Endothelial cell of umbilical vein (primary cell): ENCODE results near the gene PRRC2C. TPM values are rescaled to one million over a fixed set of nuclear protein-coding genes. Genes with fewer than 3 reads are reported as not detected.

Experiments
- BruUV-seq: library from RNA; stranded (reverse); fragments of 400-500 nt; replicated peaks from 2 replicates; lab custom pipeline; 2021; lab: Mats Ljungman, UMichigan
- CTCF ChIA-PET: fragments of 300-600, 350-600 bp; sonication (Branson Sonifier 250); formaldehyde crosslinking; loops from one replicate; lab custom pipeline; 2021; ENCODE audit warnings: antibody characterized with exemption, inconsistent platforms; lab: Charles Lee
- POLR2A ChIA-PET: fragments of 300-600, 350-600 bp; sonication (Branson Sonifier 250); formaldehyde crosslinking; loops from one replicate; lab custom pipeline; 2021; ENCODE audit warnings: antibody characterized with exemption, inconsistent platforms; lab: Charles Lee
- DNase-seq: peaks from one replicate; pipeline ENCODE4 v3.0.0-alpha.2; 2011; ENCODE audit warnings: low read depth, low spot score
- FAIRE-seq: peaks from 2 replicates; lab custom pipeline; 2011; peaks lifted over from hg19 to GRCh38; lab: Jason Lieb, UNC
- H2AFZ ChIP-seq: 2 replicates; pipeline ENCODE4 v1.6.0; 2012; ENCODE audit warnings: low read depth, low read length, control low read depth, inconsistent platforms
- H3K27ac ChIP-seq: 2 replicates; pipeline ENCODE4 v1.5.1; 2011; ENCODE audit warnings: low read depth, mild to moderate bottlenecking, control low read depth, low read length, moderate library complexity; ENCODE audit not compliant: insufficient read depth
- H3K27me3 ChIP-seq, 2 experiments: 2 replicates each; pipeline versions ENCODE4 v1.6.0 to v1.6.1; 2011; ENCODE audit warnings: low read length in 2 of 2, mixed read lengths in 1 of 2; ENCODE audit not compliant: control insufficient read depth in 2 of 2, insufficient read depth in 2 of 2
- H3K36me3 ChIP-seq, 2 experiments: 2 replicates in 1 of 2; 3 replicates in 1 of 2; pipeline ENCODE4 v1.5.1; 2011; ENCODE audit warnings: low read length in 2 of 2, mild to moderate bottlenecking in 1 of 2, moderate library complexity in 1 of 2; ENCODE audit not compliant: control insufficient read depth in 2 of 2, insufficient read depth in 2 of 2; ENCODE audit errors: extremely low read depth in 1 of 2
- H3K4me1 ChIP-seq: 3 replicates; pipeline ENCODE4 v1.5.1; 2011; ENCODE audit warnings: mild to moderate bottlenecking, low read length; ENCODE audit not compliant: control insufficient read depth, insufficient read depth; ENCODE audit errors: extremely low read depth
- H3K4me2 ChIP-seq: 2 replicates; pipeline ENCODE4 v1.6.1; 2011; ENCODE audit warnings: low read length, control low read depth, mixed read lengths; ENCODE audit not compliant: insufficient read depth
- H3K4me3 ChIP-seq, 3 experiments: fragments of 200-600 bp in 1 of 3; sonication (generic), shearing (Covaris generic) in 1 of 3; replicated peaks in 1 of 3; 2 replicates each; pipeline ENCODE4 v1.5.1; 2011 to 2016; ENCODE audit warnings: control low read depth in 3 of 3, low read length in 3 of 3, mild to moderate bottlenecking in 2 of 3, inconsistent platforms in 1 of 3, low read depth in 1 of 3, moderate library complexity in 1 of 3; ENCODE audit not compliant: insufficient read depth in 1 of 3
- H3K79me2 ChIP-seq: 2 replicates; pipeline ENCODE4 v1.6.0; 2012; ENCODE audit warnings: low read length, inconsistent platforms; ENCODE audit not compliant: control insufficient read depth, insufficient read depth
- H3K9ac ChIP-seq: replicated peaks from 2 replicates; pipeline ENCODE3; 2011; ENCODE audit warnings: low read length, control low read depth; ENCODE audit not compliant: insufficient read depth; ENCODE audit errors: extremely low read depth
- H3K9me1 ChIP-seq: replicated peaks from 3 replicates; pipeline ENCODE4 v1.6.0; 2011; ENCODE audit warnings: mild to moderate bottlenecking, low read length; ENCODE audit not compliant: control insufficient read depth, insufficient read depth; ENCODE audit errors: extremely low read depth
- H3K9me3 ChIP-seq: replicated peaks from 2 replicates; pipeline ENCODE4 v1.5.1; 2012; ENCODE audit warnings: low read length, inconsistent platforms; ENCODE audit not compliant: control insufficient read depth, insufficient read depth
- H4K20me1 ChIP-seq: replicated peaks from 2 replicates; pipeline ENCODE3; 2011; ENCODE audit warnings: mild to moderate bottlenecking, low read length; ENCODE audit not compliant: control insufficient read depth, insufficient read depth; ENCODE audit errors: extremely low read depth
- EZH2 ChIP-seq: IDR thresholded peaks from 2 replicates; pipeline ENCODE4 v1.6.1; 2012; ENCODE audit warnings: borderline replicate concordance, low read depth, mild to moderate bottlenecking, moderate library complexity, low read length, inconsistent platforms; ENCODE audit not compliant: severe bottlenecking
- FOS ChIP-seq: IDR thresholded peaks from 2 replicates; pipeline ENCODE4 v1.6.1; 2011; ENCODE audit warnings: mild to moderate bottlenecking, low read length, moderate library complexity, borderline replicate concordance; ENCODE audit not compliant: insufficient read depth
- GATA2 ChIP-seq: IDR thresholded peaks from 2 replicates; pipeline ENCODE4 v1.7.0; 2011; ENCODE audit warnings: low read depth, mild to moderate bottlenecking, moderate library complexity, mixed read lengths, low read length; ENCODE audit not compliant: insufficient read length, insufficient read depth
- JUN ChIP-seq: IDR thresholded peaks from 2 replicates; pipeline ENCODE4 v1.6.1; 2011; ENCODE audit warnings: borderline replicate concordance, low read depth; ENCODE audit not compliant: insufficient read length, insufficient read depth
- MYC ChIP-seq: IDR thresholded peaks from one replicate; pipeline ENCODE4 v1.6.1; 2011; ENCODE audit warnings: mild to moderate bottlenecking, low read depth, low read length
- POLR2A ChIP-seq: IDR thresholded peaks from 2 replicates; pipeline ENCODE4 v1.6.1; 2012; ENCODE audit warnings: low read depth, mild to moderate bottlenecking, control low read depth, low read length
- POLR2AphosphoS5 ChIP-seq: IDR thresholded peaks from 2 replicates; pipeline ENCODE4 v1.6.1; 2012; ENCODE audit warnings: low read depth, mild to moderate bottlenecking, control low read depth, low read length, moderate library complexity; ENCODE audit not compliant: insufficient read depth
- dilution Hi-C: fragments of 300-500 bp; cut with MboI; formaldehyde crosslinking; loops from one replicate; pipeline ENCODE4 v1.15.0; 2019; ENCODE audit warnings: low sequenced_read_pairs; ENCODE audit not compliant: extremely low pct_ligation_motif_present
- intact Hi-C: fragments of 100-400 bp; cut with micrococcal nuclease; formaldehyde crosslinking; loops from one replicate; pipeline ENCODE4 v1.10.0; 2022
- polyA plus RNA-seq, 4 experiments: library from polyadenylated mRNA; depleted of rRNA in 3 of 4; stranded (reverse) in 3 of 4; unstranded in 1 of 4; fragments of >200 nt; gene quantifications; 2 replicates each; pipeline versions ENCODE4 v1.2.1 to v1.2.3, GENCODE V29; 2011 to 2012; ENCODE audit warnings: missing spikeins in 1 of 4
- total RNA-seq: library from RNA; stranded (reverse); gene quantifications from 2 replicates; pipeline ENCODE4 v1.2.3, GENCODE V29; 2021
- TF ChIP-seq, protein P1 (sequence below): IDR thresholded peaks from 2 replicates; pipeline ENCODE4 v1.6.1; 2011; ENCODE audit not compliant: insufficient read depth, insufficient read length
- TF ChIP-seq, protein P2 (sequence below), 2 donors: IDR thresholded peaks; 1 replicate in 1 of 2; 2 replicates in 1 of 2; pipeline ENCODE4 v1.5.1; 2011; ENCODE audit warnings: low read length in 2 of 2, mild to moderate bottlenecking in 2 of 2, moderate library complexity in 2 of 2, control low read depth in 1 of 2, inconsistent platforms in 1 of 2, low read depth in 1 of 2; ENCODE audit not compliant: insufficient read depth in 1 of 2; ENCODE audit errors: extremely low read depth in 1 of 2

The PRRC2C gene
- total and polyA plus RNA-seq, 2 donors (not counting 3 experiments of a cell fraction or from before 2014, with no cell fraction given), result 65.7 to 199 TPM

DNA sequence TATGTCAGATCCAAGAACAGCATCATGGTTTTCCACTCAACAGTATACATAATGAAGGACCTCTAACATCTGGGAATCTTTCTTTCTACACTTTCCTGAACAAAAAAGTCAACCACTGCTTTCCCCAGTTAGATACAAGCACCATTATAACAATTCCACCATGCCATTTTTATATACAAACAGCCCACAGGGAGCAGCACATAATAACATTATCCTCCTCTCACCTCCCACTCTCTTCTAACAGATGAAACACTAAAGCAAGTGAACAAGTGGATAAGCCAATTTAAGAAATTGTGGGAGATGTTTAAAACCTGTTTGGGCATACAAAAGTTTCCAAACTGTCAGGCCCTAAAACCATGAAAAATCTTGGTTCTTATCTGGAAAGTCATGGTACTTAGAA lies 29.4 kb upstream of the PRRC2C start:
- no TSS peak for BruUV-seq

More for the DNA sequence above, 29.4 kb upstream of the PRRC2C start:
- H4K20me1 ChIP-seq, result no peaks in the 10 kb centered on the region
- no peak overlapping the region for H2AFZ ChIP-seq
- dilution Hi-C loops (no loop called here), intact Hi-C loops (no loop called here)
- no peak overlapping the region for H3K4me3 ChIP-seq
- ChIA-PET CTCF (no interaction called here), POLR2A (no interaction called here)
- no peaks in the 10 kb centered on the region for H3K9me3 ChIP-seq
- TF ChIP-seq POLR2A (no peak), POLR2AphosphoS5 (no peak), FOS (no peak), MYC (no peak), GATA2 (no peak), EZH2 (no peak), JUN (no peak)
- TF ChIP-seq, protein P1, sequence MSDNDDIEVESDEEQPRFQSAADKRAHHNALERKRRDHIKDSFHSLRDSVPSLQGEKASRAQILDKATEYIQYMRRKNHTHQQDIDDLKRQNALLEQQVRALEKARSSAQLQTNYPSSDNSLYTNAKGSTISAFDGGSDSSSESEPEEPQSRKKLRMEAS, result no peak
- TF ChIP-seq, protein P2, sequence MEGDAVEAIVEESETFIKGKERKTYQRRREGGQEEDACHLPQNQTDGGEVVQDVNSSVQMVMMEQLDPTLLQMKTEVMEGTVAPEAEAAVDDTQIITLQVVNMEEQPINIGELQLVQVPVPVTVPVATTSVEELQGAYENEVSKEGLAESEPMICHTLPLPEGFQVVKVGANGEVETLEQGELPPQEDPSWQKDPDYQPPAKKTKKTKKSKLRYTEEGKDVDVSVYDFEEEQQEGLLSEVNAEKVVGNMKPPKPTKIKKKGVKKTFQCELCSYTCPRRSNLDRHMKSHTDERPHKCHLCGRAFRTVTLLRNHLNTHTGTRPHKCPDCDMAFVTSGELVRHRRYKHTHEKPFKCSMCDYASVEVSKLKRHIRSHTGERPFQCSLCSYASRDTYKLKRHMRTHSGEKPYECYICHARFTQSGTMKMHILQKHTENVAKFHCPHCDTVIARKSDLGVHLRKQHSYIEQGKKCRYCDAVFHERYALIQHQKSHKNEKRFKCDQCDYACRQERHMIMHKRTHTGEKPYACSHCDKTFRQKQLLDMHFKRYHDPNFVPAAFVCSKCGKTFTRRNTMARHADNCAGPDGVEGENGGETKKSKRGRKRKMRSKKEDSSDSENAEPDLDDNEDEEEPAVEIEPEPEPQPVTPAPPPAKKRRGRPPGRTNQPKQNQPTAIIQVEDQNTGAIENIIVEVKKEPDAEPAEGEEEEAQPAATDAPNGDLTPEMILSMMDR (IDR thresholded peaks at IDR 0.05; ENCODE audit: extremely low read depth in 1 of 2, insufficient read depth in 1 of 2, low read depth in 1 of 2, low read length in 2 of 2), result no peak
- H3K9ac ChIP-seq, result no peak overlapping the region
- no peak overlapping the region for H3K27ac ChIP-seq
- no peak for FAIRE-seq
- no peak overlapping the region for H3K4me2 ChIP-seq
- H3K4me1 ChIP-seq, result no peaks in the 10 kb centered on the region
- H3K27me3 ChIP-seq, result peaks cover 0 to 4% of the 10 kb centered on the region in 2 experiments
- no peaks in the 10 kb centered on the region for H3K79me2 ChIP-seq
- DNase-seq, result no peak
- H3K9me1 ChIP-seq, result no peaks in the 10 kb centered on the region
- H3K36me3 ChIP-seq, result no peaks in the 10 kb centered on the region
